Calu3 (cell line): ENCODE results near the gene NTSR1. TPM values are rescaled to one million over a fixed set of nuclear protein-coding genes. Genes with fewer than 3 reads are reported as not detected.

Experiments used
- BruUV-seq: library from RNA; stranded (reverse); fragments of 400-500 nt; replicated peaks from 2 replicates; lab custom pipeline; 2021; lab: Mats Ljungman, UMichigan
- CTCF ChIA-PET: fragments of 300-600 bp; sonication (Branson Sonifier 250); formaldehyde crosslinking; loops from one replicate; lab custom pipeline; 2022; ENCODE audit warnings: antibody characterized with exemption; lab: Charles Lee
- DNase-seq: peaks from one replicate; pipeline ENCODE4 v3.0.0; 2022
- H3K27ac Mint-ChIP-seq: one replicate; pipeline ENCODE4 v1.8.0; 2022; ENCODE audit warnings: mixed read lengths; ENCODE audit not compliant: unreplicated experiment
- H3K27me3 Mint-ChIP-seq: one replicate; pipeline ENCODE4 v1.8.0; 2022; ENCODE audit warnings: mixed read lengths; ENCODE audit not compliant: unreplicated experiment
- H3K36me3 Mint-ChIP-seq: one replicate; pipeline ENCODE4 v1.8.0; 2022; ENCODE audit warnings: mild to moderate bottlenecking, moderate library complexity, mixed read lengths; ENCODE audit not compliant: insufficient read depth, unreplicated experiment
- H3K4me1 Mint-ChIP-seq: one replicate; pipeline ENCODE4 v1.8.0; 2022; ENCODE audit warnings: mild to moderate bottlenecking, low read depth, mixed read lengths; ENCODE audit not compliant: unreplicated experiment
- H3K4me3 Mint-ChIP-seq: one replicate; pipeline ENCODE4 v1.8.0; 2022; ENCODE audit warnings: mild to moderate bottlenecking, low read depth, moderate library complexity, mixed read lengths; ENCODE audit not compliant: unreplicated experiment
- H3K9me3 Mint-ChIP-seq: one replicate; pipeline ENCODE4 v1.8.0; 2022; ENCODE audit warnings: low read depth, mixed read lengths; ENCODE audit not compliant: unreplicated experiment
- CTCF ChIP-seq: fragments of 200-600 bp; IDR thresholded peaks from one replicate; pipeline ENCODE4 v1.8.0; 2022; ENCODE audit warnings: antibody characterized with exemption; ENCODE audit not compliant: unreplicated experiment
- intact Hi-C: fragments of 100-400 bp; cut with micrococcal nuclease; formaldehyde crosslinking; loops from one replicate; pipeline ENCODE4 v1.10.0; 2022; ENCODE audit not compliant: unreplicated experiment
- total RNA-seq: library from RNA; stranded (reverse); gene quantifications from 2 replicates; pipeline ENCODE4 v1.2.3, GENCODE V29; 2022

Gene NTSR1
- total RNA-seq, 1 experiment from 2014 or later: not detected

GRCh38 chr20:62752181-62752670, 43.6 kb downstream of the NTSR1 start:
- Mint-ChIP-seq H3K4me3 (no peak overlapping the region), H3K4me1 (no peaks in the 10 kb centered on the region), H3K27ac (no peak overlapping the region), H3K27me3 (peaks cover 59% of the 10 kb centered on the region), H3K9me3 (no peaks in the 10 kb centered on the region), H3K36me3 (no peaks in the 10 kb centered on the region)
- no peak for TF ChIP-seq CTCF
- BruUV-seq: no TSS peak
- CTCF ChIA-PET: interaction anchor here (0.7 kb wide), 2 partner anchors 9 to 28 kb away, joined by 3 to 4 read pairs; no protein-coding TSS in a partner anchor
- intact Hi-C loops: no loop called here
- DNase-seq: no peak

GRCh38 chr20:62752671-62753501, 44.2 kb downstream of the NTSR1 start:
- CTCF ChIA-PET: no interaction called here
- Mint-ChIP-seq H3K27me3 (peaks cover 65% of the 10 kb centered on the region), H3K9me3 (no peaks in the 10 kb centered on the region), H3K27ac (no peak overlapping the region), H3K4me3 (no peak overlapping the region), H3K36me3 (no peaks in the 10 kb centered on the region), H3K4me1 (peaks cover 3% of the 10 kb centered on the region)
- DNase-seq: no peak
- intact Hi-C loops: no loop called here
- TF ChIP-seq CTCF: no peak
- no TSS peak for BruUV-seq

- intact Hi-C loops: no loop called here
- CTCF ChIA-PET: no interaction called here
- TF ChIP-seq CTCF: no peak
These were observed 45.0 kb downstream of the NTSR1 start for GRCh38 chr20:62753626-62754025.

DNA sequence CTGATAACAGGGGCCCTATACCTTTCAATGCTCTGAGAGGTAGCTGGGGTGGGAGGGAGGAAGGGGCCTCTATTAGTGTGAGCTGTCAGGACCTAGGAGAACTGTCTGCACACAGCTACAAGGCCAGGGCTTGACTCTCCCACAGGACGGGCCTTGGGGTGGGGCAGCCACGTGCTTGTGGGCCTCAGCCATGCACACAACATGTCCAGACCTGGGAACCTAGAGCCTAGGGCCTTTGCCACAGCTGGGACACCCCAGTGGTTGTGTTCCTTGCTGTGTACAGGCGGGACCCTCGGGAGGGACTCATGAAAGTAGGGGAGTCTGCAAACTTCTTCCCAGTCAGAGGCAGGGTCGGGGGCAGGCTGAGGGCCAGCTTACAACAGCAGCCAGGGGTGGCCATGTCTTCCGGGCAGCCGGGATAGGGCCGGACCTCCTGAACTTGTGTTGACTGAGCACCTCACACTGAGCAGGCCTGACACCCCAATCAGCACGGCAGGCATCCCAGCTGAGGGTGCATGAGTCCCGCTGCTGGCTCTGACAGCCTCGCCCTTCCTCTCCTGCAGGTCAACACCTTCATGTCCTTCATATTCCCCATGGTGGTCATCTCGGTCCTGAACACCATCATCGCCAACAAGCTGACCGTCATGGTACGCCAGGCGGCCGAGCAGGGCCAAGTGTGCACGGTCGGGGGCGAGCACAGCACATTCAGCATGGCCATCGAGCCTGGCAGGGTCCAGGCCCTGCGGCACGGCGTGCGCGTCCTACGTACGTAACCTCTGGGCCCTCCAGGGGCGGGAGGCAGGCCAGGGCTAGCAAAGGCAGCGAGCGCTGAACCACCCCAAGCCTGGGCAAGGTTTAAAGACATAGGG, 45.7 kb downstream of the NTSR1 start:
- Mint-ChIP-seq H3K27ac (no peak overlapping the region), H3K9me3 (no peaks in the 10 kb centered on the region), H3K4me1 (peaks cover 8% of the 10 kb centered on the region), H3K27me3 (peaks cover 79% of the 10 kb centered on the region), H3K36me3 (no peaks in the 10 kb centered on the region), H3K4me3 (no peak overlapping the region)
- CTCF ChIA-PET: no interaction called here
- no TSS peak for BruUV-seq
- intact Hi-C loops: no loop called here
- DNase-seq: no peak
- no peak for TF ChIP-seq CTCF

More at GRCh38 chr20:62753626-62754025, 45.0 kb downstream of the NTSR1 start:
- Mint-ChIP-seq H3K4me1 (peaks cover 8% of the 10 kb centered on the region), H3K4me3 (no peak overlapping the region), H3K27ac (no peak overlapping the region), H3K9me3 (no peaks in the 10 kb centered on the region), H3K36me3 (no peaks in the 10 kb centered on the region), H3K27me3 (peaks cover 73% of the 10 kb centered on the region)
- no peak for DNase-seq
- no TSS peak for BruUV-seq
